ENCODE data around the gene TUBB2B. TPM values are rescaled to one million over a fixed set of nuclear protein-coding genes. Genes with fewer than 3 reads are reported as not detected.

Gene TUBB2B
- total and polyA plus RNA-seq, 9 of the 15 experiments (the other 6 are each of a cell fraction or from before 2014, with no cell fraction given) = 0.11 to 9.7 (median 4.6) TPM

DNA sequence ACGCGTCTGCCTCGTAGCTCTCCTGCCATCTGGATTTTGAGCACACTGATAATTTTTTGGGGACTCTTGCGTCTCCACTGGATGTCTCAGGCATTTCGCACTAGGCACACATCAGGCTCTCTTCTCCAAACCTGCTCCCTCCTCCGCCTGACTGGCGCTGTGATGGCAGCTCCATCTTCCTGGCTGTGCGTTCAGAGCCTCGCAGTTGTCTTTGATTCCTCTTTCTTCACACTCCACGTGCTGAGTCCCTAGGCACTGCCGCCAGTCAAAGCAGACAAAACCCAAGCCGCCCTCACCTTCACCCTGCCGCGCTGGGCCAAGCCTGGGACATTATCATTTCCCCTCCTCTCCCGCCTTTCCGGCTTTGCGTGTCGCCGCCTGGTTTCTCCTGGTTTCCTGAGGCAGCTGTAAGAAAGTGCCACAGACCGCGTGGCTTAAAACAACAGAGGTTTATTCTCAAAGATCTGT lies 32.1 kb upstream of the TUBB2B start (continued):
- TF ChIP-seq RREB1 (CRISPR knock-in tag; IDR thresholded peaks at IDR 0.05) (no peak), ZBTB8A (IDR thresholded peaks at IDR 0.05; ENCODE audit: partially characterized antibody) (no peak), BMI1 (IDR thresholded peaks at IDR 0.05; ENCODE audit: low read length) (no peak), DPF2 (IDR thresholded peaks at IDR 0.05) (peak; percentile 26; the same call in 1 of the 2 replicates), SP1 (CRISPR knock-in tag; IDR thresholded peaks at IDR 0.05) (no peak), ZNF23 (CRISPR knock-in tag; IDR thresholded peaks at IDR 0.05) (no peak), MCM7 (IDR thresholded peaks at IDR 0.05) (no peak), ZNF124 (CRISPR knock-in tag; IDR thresholded peaks at IDR 0.05) (no peak), FOXP4 (CRISPR knock-in tag; IDR thresholded peaks at IDR 0.05; ENCODE audit: borderline replicate concordance) (no peak), ZC3H4 (CRISPR knock-in tag; IDR thresholded peaks at IDR 0.05; ENCODE audit: borderline replicate concordance) (no peak), TRIM28 (IDR thresholded peaks at IDR 0.05) (no peak), ZNF282 (CRISPR knock-in tag; IDR thresholded peaks at IDR 0.05) (no peak), ZKSCAN3 (CRISPR knock-in tag; IDR thresholded peaks at IDR 0.05) (no peak), HMGN3 (IDR thresholded peaks at IDR 0.05; ENCODE audit: borderline replicate concordance, extremely low read depth, insufficient read length, low read depth, low read length) (no peak), TCFL5 (CRISPR knock-in tag; conservative IDR thresholded peaks at IDR 0.05) (no peak)
- TF ChIP-seq, protein P1, sequence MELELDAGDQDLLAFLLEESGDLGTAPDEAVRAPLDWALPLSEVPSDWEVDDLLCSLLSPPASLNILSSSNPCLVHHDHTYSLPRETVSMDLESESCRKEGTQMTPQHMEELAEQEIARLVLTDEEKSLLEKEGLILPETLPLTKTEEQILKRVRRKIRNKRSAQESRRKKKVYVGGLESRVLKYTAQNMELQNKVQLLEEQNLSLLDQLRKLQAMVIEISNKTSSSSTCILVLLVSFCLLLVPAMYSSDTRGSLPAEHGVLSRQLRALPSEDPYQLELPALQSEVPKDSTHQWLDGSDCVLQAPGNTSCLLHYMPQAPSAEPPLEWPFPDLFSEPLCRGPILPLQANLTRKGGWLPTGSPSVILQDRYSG (tag; conservative IDR thresholded peaks at IDR 0.05; ENCODE audit: low read depth) = no peak
- TF ChIP-seq, protein P2, sequence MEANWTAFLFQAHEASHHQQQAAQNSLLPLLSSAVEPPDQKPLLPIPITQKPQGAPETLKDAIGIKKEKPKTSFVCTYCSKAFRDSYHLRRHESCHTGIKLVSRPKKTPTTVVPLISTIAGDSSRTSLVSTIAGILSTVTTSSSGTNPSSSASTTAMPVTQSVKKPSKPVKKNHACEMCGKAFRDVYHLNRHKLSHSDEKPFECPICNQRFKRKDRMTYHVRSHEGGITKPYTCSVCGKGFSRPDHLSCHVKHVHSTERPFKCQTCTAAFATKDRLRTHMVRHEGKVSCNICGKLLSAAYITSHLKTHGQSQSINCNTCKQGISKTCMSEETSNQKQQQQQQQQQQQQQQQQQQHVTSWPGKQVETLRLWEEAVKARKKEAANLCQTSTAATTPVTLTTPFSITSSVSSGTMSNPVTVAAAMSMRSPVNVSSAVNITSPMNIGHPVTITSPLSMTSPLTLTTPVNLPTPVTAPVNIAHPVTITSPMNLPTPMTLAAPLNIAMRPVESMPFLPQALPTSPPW (CRISPR knock-in tag; IDR thresholded peaks at IDR 0.05) = no peak
- TF ChIP-seq, protein P3, sequence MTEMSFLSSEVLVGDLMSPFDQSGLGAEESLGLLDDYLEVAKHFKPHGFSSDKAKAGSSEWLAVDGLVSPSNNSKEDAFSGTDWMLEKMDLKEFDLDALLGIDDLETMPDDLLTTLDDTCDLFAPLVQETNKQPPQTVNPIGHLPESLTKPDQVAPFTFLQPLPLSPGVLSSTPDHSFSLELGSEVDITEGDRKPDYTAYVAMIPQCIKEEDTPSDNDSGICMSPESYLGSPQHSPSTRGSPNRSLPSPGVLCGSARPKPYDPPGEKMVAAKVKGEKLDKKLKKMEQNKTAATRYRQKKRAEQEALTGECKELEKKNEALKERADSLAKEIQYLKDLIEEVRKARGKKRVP (CRISPR knock-in tag; IDR thresholded peaks at IDR 0.05) = no peak
